ENCODE results near the gene PDIK1L. TPM values are rescaled to one million over a fixed set of nuclear protein-coding genes. Genes with fewer than 3 reads are reported as not detected.

The PDIK1L gene
- total and polyA plus RNA-seq, 2 donors (not counting 1 experiment from before 2014, with no cell fraction given), result 1.3 to 17.3 TPM

- TF ChIP-seq EZH2 (IDR thresholded peaks at IDR 0.05; ENCODE audit: borderline replicate concordance, insufficient read depth, low read depth, low read length, poor library complexity, severe bottlenecking) (no peak), CTCF (IDR thresholded peaks at IDR 0.05) (no peak)
- H3K36me3 ChIP-seq (replicated peaks in 1 of 2; ENCODE audit: control extremely low read depth in 1 of 2, control insufficient read depth in 1 of 2, extremely low read depth in 1 of 2, insufficient read depth in 2 of 2, low read length in 1 of 2), result no peaks in the 10 kb centered on the region
- no peaks in the 10 kb centered on the region for H3K4me1 ChIP-seq (ENCODE audit: control insufficient read depth in 2 of 2, insufficient read depth in 2 of 2, low read length in 2 of 2)
- Mint-ChIP-seq H3K4me1 (no peaks in the 10 kb centered on the region), H3K9me3 (ENCODE audit: insufficient read depth) (no peaks in the 10 kb centered on the region), H3K27me3 (peaks cover 33% of the 10 kb centered on the region), H3K4me3 (no peak overlapping the region), H3K27ac (no peak overlapping the region)
- H3K4me2 ChIP-seq (replicated peaks; ENCODE audit: low read depth, low read length, poor library complexity, severe bottlenecking), result no peak overlapping the region
- no peak for ATAC-seq (ENCODE audit: low read depth)
- POLR2A ChIA-PET, result no interaction called here
- no peaks in the 10 kb centered on the region for H3K9me3 ChIP-seq (ENCODE audit: control extremely low read depth in 1 of 3, control insufficient read depth in 2 of 3, insufficient read depth in 1 of 3, low read length in 2 of 3)
- H4K20me1 ChIP-seq (ENCODE audit: control insufficient read depth, insufficient read depth, low read length, poor library complexity, severe bottlenecking), result no peaks in the 10 kb centered on the region
- no peak overlapping the region for H3K4me3 ChIP-seq (ENCODE audit: control extremely low read depth in 1 of 5, extremely low read depth in 1 of 5, insufficient read depth in 1 of 5, low read depth in 2 of 5, low read length in 4 of 5)
- DNase-seq, result no peak
- no peak overlapping the region for H3K9ac ChIP-seq (ENCODE audit: low read length)
- H3K27me3 ChIP-seq (replicated peaks in 1 of 4; ENCODE audit: control extremely low read depth in 1 of 4, control insufficient read depth in 3 of 4, insufficient read depth in 4 of 4, low read length in 3 of 4), result peaks cover 0 to 12% (median 3%) of the 10 kb centered on the region in 4 experiments
- intact Hi-C loops (cut with micrococcal nuclease), result no loop called here
- CTCF ChIA-PET, result no interaction called here
- 94% methylated on average over 6 of the region's 8 CpGs for WGBS (ENCODE audit: insufficient coverage)
- no peak overlapping the region for H3K27ac ChIP-seq (ENCODE audit: low read length in 2 of 2)
- H2AFZ ChIP-seq (ENCODE audit: insufficient read depth, low read depth, low read length, poor library complexity, severe bottlenecking), result no peak overlapping the region
- H3K79me2 ChIP-seq (ENCODE audit: control insufficient read depth, insufficient read depth, low read length), result no peaks in the 10 kb centered on the region
Observed at GRCh38 chr1:26078286-26079177, 33.1 kb upstream of the PDIK1L start.

GRCh38 chr1:26079178-26079563 is 32.5 kb upstream of the PDIK1L start:
- Mint-ChIP-seq H3K9me3 (ENCODE audit: insufficient read depth) (no peaks in the 10 kb centered on the region), H3K27me3 (peaks cover 38% of the 10 kb centered on the region), H3K27ac (no peak overlapping the region), H3K4me3 (no peak overlapping the region), H3K4me1 (no peaks in the 10 kb centered on the region)
- no peak overlapping the region for H2AFZ ChIP-seq (ENCODE audit: insufficient read depth, low read depth, low read length, poor library complexity, severe bottlenecking)
- ChIA-PET CTCF (no interaction called here), POLR2A (no interaction called here)
- no peaks in the 10 kb centered on the region for H3K4me1 ChIP-seq (ENCODE audit: control insufficient read depth in 2 of 2, insufficient read depth in 2 of 2, low read length in 2 of 2)
- H3K4me3 ChIP-seq (ENCODE audit: control extremely low read depth in 1 of 5, extremely low read depth in 1 of 5, insufficient read depth in 1 of 5, low read depth in 2 of 5, low read length in 4 of 5), result no peak overlapping the region
- H3K36me3 ChIP-seq (replicated peaks in 1 of 2; ENCODE audit: control extremely low read depth in 1 of 2, control insufficient read depth in 1 of 2, extremely low read depth in 1 of 2, insufficient read depth in 2 of 2, low read length in 1 of 2), result no peaks in the 10 kb centered on the region
- 76% methylated on average over 6 of the region's 7 CpGs for WGBS (ENCODE audit: insufficient coverage)
- no peak overlapping the region for H3K9ac ChIP-seq (ENCODE audit: low read length)
- TF ChIP-seq EZH2 (IDR thresholded peaks at IDR 0.05; ENCODE audit: borderline replicate concordance, insufficient read depth, low read depth, low read length, poor library complexity, severe bottlenecking) (no peak), CTCF (IDR thresholded peaks at IDR 0.05) (no peak)
- no peaks in the 10 kb centered on the region for H3K79me2 ChIP-seq (ENCODE audit: control insufficient read depth, insufficient read depth, low read length)
- no peaks in the 10 kb centered on the region for H3K9me3 ChIP-seq (ENCODE audit: control extremely low read depth in 1 of 3, control insufficient read depth in 2 of 3, insufficient read depth in 1 of 3, low read length in 2 of 3)
- no peak overlapping the region for H3K27ac ChIP-seq (ENCODE audit: low read length in 2 of 2)
- no peaks in the 10 kb centered on the region for H4K20me1 ChIP-seq (ENCODE audit: control insufficient read depth, insufficient read depth, low read length, poor library complexity, severe bottlenecking)
- DNase-seq (no peak), ATAC-seq (ENCODE audit: low read depth) (no peak)
- H3K4me2 ChIP-seq (replicated peaks; ENCODE audit: low read depth, low read length, poor library complexity, severe bottlenecking), result no peak overlapping the region
- intact Hi-C loops (cut with micrococcal nuclease), result no loop called here
- H3K27me3 ChIP-seq (replicated peaks in 1 of 4; ENCODE audit: control extremely low read depth in 1 of 4, control insufficient read depth in 3 of 4, insufficient read depth in 4 of 4, low read length in 3 of 4), result peaks cover 0 to 13% (median 3%) of the 10 kb centered on the region in 4 experiments

Data from B cell (primary cell).